ENCODE results near the gene VIT.

- TF ChIP-seq, protein P1, sequence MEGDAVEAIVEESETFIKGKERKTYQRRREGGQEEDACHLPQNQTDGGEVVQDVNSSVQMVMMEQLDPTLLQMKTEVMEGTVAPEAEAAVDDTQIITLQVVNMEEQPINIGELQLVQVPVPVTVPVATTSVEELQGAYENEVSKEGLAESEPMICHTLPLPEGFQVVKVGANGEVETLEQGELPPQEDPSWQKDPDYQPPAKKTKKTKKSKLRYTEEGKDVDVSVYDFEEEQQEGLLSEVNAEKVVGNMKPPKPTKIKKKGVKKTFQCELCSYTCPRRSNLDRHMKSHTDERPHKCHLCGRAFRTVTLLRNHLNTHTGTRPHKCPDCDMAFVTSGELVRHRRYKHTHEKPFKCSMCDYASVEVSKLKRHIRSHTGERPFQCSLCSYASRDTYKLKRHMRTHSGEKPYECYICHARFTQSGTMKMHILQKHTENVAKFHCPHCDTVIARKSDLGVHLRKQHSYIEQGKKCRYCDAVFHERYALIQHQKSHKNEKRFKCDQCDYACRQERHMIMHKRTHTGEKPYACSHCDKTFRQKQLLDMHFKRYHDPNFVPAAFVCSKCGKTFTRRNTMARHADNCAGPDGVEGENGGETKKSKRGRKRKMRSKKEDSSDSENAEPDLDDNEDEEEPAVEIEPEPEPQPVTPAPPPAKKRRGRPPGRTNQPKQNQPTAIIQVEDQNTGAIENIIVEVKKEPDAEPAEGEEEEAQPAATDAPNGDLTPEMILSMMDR (IDR thresholded peaks at IDR 0.05): no peak
- TF ChIP-seq EZH2 (IDR thresholded peaks at IDR 0.05): no peak
Observed at GRCh38 chr2:36818542-36818941, 122.0 kb downstream of the VIT start.
